Left lung (tissue), 10 donors: ENCODE measurements around the gene HIF3A. TPM values are rescaled to one million over a fixed set of nuclear protein-coding genes. Genes with fewer than 3 reads are reported as not detected.

Experiments used
- ATAC-seq: fragments of 200-7000 bp; cut with Tn5 transposase; one replicate; pipeline ENCODE4 v1.9.1; 2020; ENCODE audit warnings: moderate library complexity
- DNase-seq, 4 donors: peaks; one replicate each; pipeline ENCODE4 v3.0.0-alpha.2; 2013 to 2020
- H3K27ac ChIP-seq, 2 donors: fragments of 200-600 bp; sonication (generic) in 1 of 2; one replicate each; pipeline versions ENCODE4 v1.5.0 to v1.8.0; 2020 to 2021
- H3K27me3 ChIP-seq, 2 donors: fragments of 200-600 bp; sonication (generic) in 1 of 2; one replicate each; pipeline versions ENCODE4 v1.5.0 to v1.8.0; 2020 to 2021
- H3K36me3 ChIP-seq, 2 donors: fragments of 200-600 bp; sonication (generic) in 1 of 2; one replicate each; pipeline versions ENCODE4 v1.5.0 to v1.8.0; 2020 to 2021
- H3K4me1 ChIP-seq, 2 donors: fragments of 200-600 bp; one replicate each; pipeline ENCODE4 v1.8.0; 2021
- H3K4me3 ChIP-seq, 2 donors: fragments of 200-600 bp; sonication (generic) in 1 of 2; one replicate each; pipeline versions ENCODE4 v1.5.0 to v1.8.0; 2020 to 2021; ENCODE audit warnings: mild to moderate bottlenecking in 1 of 2
- H3K9me3 ChIP-seq, 2 donors: fragments of 200-600 bp; sonication (generic) in 1 of 2; one replicate each; pipeline versions ENCODE4 v1.5.0 to v1.8.0; 2020 to 2021
- intact Hi-C, 2 donors: fragments of 100-400 bp; cut with DNase I; formaldehyde crosslinking; loops; one replicate each; pipeline versions ENCODE4 v1.11.2 to v1.14.2; 2022
- polyA plus RNA-seq, 6 donors: library from polyadenylated mRNA; unstranded; fragments of 120-200 nt; gene quantifications; one replicate each; pipeline ENCODE4 v1.2.1, GENCODE V29; 2013; ENCODE audit not compliant: insufficient read length in 6 of 6
- total RNA-seq, 2 donors: library from RNA; stranded (reverse); fragmentation: NEBNext Ultra II Directional; extraction: Animal tissue kit (Norgen Biotek cat#: 25700); gene quantifications; one replicate each; pipeline ENCODE4 v1.2.1, GENCODE V29; 2021
- TF ChIP-seq, protein P1 (sequence below), 2 donors: fragments of 200-600 bp; sonication (generic) in 1 of 2; IDR thresholded peaks; one replicate each; pipeline versions ENCODE4 v1.5.0 to v1.8.0; 2021; ENCODE audit warnings: antibody characterized with exemption in 2 of 2
- donor health status: DM: no; HTN: yes; CAD: no.
- donor health status: DM: no; HTN: no; CAD: no.

The HIF3A gene
- total and polyA plus RNA-seq, 8 donors = 15.9 to 218 (median 173) TPM

DNA sequence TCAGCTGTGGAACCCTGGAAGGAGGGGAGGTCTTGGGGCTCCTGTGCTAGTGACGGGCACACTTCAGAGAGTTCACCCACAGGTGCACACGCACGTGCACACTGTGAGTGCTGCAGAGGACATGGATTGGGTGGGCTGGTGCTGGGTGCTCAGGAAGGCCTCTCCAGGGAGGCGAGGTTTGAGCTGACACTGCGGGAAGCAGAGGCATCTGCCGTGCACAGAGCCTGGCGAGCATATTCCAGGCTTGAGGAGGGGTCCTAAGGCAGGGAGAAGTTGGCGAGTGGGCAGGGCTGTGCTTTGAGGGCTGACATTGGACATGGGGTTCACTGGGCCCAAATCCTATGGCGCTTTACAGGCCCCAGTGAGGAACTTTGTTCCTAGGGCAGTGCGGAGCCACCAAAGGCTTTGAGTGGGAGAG, 90.9 kb downstream of the HIF3A start:
- ATAC-seq = no peak
- intact Hi-C loops = no loop called here
- no peak overlapping the region for H3K27ac ChIP-seq
- peaks cover 0 to 6% of the 10 kb centered on the region in 2 donors for H3K4me1 ChIP-seq
- peak in 1 of 4 donors; percentile 34 for DNase-seq
- no peaks in the 10 kb centered on the region for H3K9me3 ChIP-seq
- peaks cover 0 to 95% of the 10 kb centered on the region in 2 donors for H3K36me3 ChIP-seq
- no peaks in the 10 kb centered on the region for H3K27me3 ChIP-seq
- no peak overlapping the region for H3K4me3 ChIP-seq
- TF ChIP-seq, protein P1, sequence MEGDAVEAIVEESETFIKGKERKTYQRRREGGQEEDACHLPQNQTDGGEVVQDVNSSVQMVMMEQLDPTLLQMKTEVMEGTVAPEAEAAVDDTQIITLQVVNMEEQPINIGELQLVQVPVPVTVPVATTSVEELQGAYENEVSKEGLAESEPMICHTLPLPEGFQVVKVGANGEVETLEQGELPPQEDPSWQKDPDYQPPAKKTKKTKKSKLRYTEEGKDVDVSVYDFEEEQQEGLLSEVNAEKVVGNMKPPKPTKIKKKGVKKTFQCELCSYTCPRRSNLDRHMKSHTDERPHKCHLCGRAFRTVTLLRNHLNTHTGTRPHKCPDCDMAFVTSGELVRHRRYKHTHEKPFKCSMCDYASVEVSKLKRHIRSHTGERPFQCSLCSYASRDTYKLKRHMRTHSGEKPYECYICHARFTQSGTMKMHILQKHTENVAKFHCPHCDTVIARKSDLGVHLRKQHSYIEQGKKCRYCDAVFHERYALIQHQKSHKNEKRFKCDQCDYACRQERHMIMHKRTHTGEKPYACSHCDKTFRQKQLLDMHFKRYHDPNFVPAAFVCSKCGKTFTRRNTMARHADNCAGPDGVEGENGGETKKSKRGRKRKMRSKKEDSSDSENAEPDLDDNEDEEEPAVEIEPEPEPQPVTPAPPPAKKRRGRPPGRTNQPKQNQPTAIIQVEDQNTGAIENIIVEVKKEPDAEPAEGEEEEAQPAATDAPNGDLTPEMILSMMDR (IDR thresholded peaks at IDR 0.05) = no peak

DNA sequence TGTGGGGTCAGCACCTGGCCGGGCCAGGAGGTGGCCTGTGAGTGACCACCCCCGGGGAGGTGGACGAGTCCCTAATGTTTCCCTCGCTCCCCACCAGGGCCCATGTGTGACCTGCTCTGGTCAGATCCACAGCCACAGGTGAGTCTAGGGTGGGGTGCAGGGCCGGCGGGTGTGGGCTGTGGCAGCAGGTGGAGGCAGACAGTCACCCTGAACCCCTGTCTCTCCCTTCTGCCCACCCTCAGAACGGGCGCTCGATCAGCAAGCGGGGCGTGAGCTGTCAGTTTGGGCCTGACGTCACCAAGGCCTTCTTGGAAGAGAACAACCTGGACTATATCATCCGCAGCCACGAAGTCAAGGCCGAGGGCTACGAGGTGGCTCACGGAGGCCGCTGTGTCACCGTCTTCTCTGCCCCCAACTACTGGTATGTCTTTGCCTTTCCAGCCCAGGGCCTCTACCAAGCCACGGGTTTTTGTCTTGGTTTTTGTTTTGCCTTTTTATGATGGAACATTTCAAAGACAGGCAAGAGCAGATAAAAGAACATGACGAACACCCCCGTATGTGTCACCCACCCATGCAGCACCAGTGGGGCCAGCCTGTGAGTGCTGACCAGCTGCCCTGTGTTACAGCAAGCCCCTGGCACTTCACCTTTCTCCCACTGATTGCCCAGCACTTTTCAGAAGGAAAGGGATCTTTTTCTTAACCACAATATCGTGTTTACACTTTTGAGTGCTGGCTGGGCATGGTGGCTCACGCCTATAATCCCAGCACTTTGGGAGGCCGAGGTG, 91.7 kb downstream of the HIF3A start:
- intact Hi-C loops = no loop called here
- Histone ChIP-seq H3K36me3 (peaks cover 0 to 87% of the 10 kb centered on the region in 2 donors), H3K4me1 (peaks cover 0 to 8% of the 10 kb centered on the region in 2 donors), H3K27me3 (no peaks in the 10 kb centered on the region), H3K4me3 (no peak overlapping the region), H3K9me3 (no peaks in the 10 kb centered on the region), H3K27ac (no peak overlapping the region)
- TF ChIP-seq, protein P1 (IDR thresholded peaks at IDR 0.05) = no peak
- ATAC-seq (no peak), DNase-seq (peak in 1 of 4 donors; percentile 69)

DNA sequence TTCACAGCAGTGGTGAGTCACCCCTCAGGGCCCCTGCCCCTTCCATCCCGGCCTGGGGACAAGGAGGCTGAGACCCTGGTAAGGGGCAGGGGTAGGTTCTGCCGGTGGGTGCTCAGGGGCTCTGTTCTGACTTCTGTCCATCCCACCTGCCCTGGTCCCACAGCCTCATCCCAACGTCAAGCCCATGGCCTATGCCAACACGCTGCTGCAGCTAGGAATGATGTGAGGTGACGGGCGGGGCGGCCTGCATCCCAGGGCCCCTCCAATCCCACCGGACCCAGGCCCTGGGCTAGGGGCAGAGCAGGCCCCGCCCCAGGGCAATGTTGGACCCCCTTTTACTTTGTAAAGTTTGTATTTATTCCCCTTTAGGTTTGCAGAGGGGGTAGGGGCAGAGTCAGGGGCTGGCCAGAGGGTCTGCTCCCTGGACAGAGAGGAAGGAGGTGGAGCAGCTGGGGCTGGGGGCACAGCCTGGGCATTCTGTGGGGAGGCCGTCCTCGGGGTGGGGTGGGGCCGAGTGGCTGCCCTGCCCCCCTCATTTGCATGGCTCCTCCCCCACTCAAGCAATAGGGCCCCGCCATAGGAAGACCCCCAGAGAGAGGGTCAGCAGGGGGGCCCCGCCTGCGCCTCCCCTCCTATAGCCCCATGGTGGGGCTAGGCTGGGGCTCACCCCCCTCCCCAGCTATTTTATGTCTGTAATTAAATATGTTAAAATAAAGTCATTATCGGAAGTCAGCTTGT, 93.4 kb downstream of the HIF3A start:
- DNase-seq (peak in 1 of 4 donors; percentile 65), ATAC-seq (no peak)
- intact Hi-C loops = loop anchor here in 1 of 2 donors (10.0 kb wide), 1 partner anchor 105 kb away; no protein-coding TSS in a partner anchor
- H3K9me3 ChIP-seq = no peaks in the 10 kb centered on the region
- no peak overlapping the region for H3K27ac ChIP-seq
- no peak overlapping the region for H3K4me3 ChIP-seq
- TF ChIP-seq, protein P1 (IDR thresholded peaks at IDR 0.05) = no peak
- peaks cover 0 to 8% of the 10 kb centered on the region in 2 donors for H3K4me1 ChIP-seq
- peaks cover 0 to 69% of the 10 kb centered on the region in 2 donors for H3K36me3 ChIP-seq
- H3K27me3 ChIP-seq = no peaks in the 10 kb centered on the region

DNA sequence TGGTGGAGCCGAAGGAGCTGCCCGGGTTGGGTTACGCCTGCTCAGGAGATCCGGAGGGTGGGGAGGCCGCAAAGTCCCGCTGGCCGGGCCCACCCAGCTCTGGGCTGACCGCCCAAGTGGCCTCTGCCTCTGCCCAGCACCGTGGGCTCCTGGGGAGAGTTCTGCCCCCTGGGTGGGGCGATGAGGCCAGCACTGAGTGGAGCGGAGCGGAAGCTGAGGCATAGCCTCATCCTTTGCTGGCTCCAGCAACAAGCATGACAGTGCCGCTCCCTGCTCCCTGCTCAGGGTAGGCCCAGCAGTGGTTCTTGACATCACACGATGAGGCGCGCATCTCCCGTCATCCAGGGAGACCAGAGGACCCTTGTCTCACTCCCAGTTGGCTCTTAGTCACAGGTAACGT, 94.0 kb downstream of the HIF3A start:
- H3K27ac ChIP-seq = no peak overlapping the region
- peaks cover 0 to 65% of the 10 kb centered on the region in 2 donors for H3K36me3 ChIP-seq
- H3K27me3 ChIP-seq = no peaks in the 10 kb centered on the region
- peaks cover 0 to 8% of the 10 kb centered on the region in 2 donors for H3K4me1 ChIP-seq
- no peaks in the 10 kb centered on the region for H3K9me3 ChIP-seq
- ATAC-seq (no peak), DNase-seq (peak in 1 of 4 donors; percentile 57)
- H3K4me3 ChIP-seq = no peak overlapping the region
- TF ChIP-seq, protein P1 (IDR thresholded peaks at IDR 0.05) = no peak
- intact Hi-C loops = loop anchor here in 1 of 2 donors (10.0 kb wide), 1 partner anchor 106 kb away; no protein-coding TSS in a partner anchor
